ENCODE results near the gene ITPR2. TPM values are rescaled to one million over a fixed set of nuclear protein-coding genes. Genes with fewer than 3 reads are reported as not detected.

ITPR2 gene
- total and polyA plus RNA-seq, 2 of the 8 experiments (the other 6 are each of a cell fraction or from before 2014, with no cell fraction given): 4.1 to 48.3 TPM

DNA sequence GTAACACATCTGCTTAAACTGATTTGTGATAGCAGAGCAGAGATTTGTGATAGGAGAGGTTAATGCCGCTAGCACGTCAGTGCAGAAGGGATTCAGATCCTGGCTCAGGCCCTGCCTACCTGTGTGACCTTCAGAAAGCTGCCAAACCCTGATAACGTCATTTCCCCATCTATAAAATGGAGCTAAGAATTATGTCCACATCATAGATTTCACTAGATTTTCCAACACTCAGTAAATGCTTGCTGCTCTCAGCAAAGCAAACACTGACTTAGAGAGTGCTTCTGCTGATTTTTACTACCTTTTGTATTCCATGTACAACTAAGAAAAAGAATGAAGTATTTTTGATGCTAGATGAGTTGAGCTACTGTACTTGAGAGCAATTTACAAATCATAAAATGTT lies 261.4 kb downstream of the ITPR2 start:
- H3K27me3 ChIP-seq (replicated peaks in 1 of 4; ENCODE audit: control insufficient read depth in 3 of 4, extremely low read depth in 1 of 4, insufficient read depth in 3 of 4, low read length in 3 of 4): no peaks in the 10 kb centered on the region
- no peak overlapping the region for H3K27ac ChIP-seq (ENCODE audit: low read depth, low read length)
- H3K4me3 ChIP-seq (ENCODE audit: extremely low read depth in 1 of 4, insufficient read depth in 2 of 4, low read depth in 3 of 4, low read length in 4 of 4): no peak overlapping the region
- DNase-seq (ENCODE audit: low read depth in 1 of 2, low spot score in 2 of 2) (no peak), FAIRE-seq (no peak)
- H2AK5ac ChIP-seq (ENCODE audit: low read depth, low read length): no peak overlapping the region
- no peak overlapping the region for H3K18ac ChIP-seq (ENCODE audit: extremely low read depth, low read length)
- no peak overlapping the region for H2BK20ac ChIP-seq (ENCODE audit: low read length)
- no peak overlapping the region for H3K56ac ChIP-seq (replicated peaks; ENCODE audit: insufficient read length, low read depth, low read length)
- H3K4me1 ChIP-seq (replicated peaks in 1 of 4; ENCODE audit: control insufficient read depth in 3 of 4, insufficient read depth in 4 of 4, low read length in 3 of 4): peaks cover 0 to 4% (median 4%) of the 10 kb centered on the region in 4 experiments; a peak in 4 of 7 replicates
- H3K23ac ChIP-seq (ENCODE audit: insufficient read length): no peak overlapping the region
- no peak overlapping the region for H2BK15ac ChIP-seq (ENCODE audit: low read length)
- H3K36me3 ChIP-seq (ENCODE audit: control insufficient read depth in 2 of 4, insufficient read depth in 4 of 4, low read length in 3 of 4): no peaks in the 10 kb centered on the region
- 92% methylated on average over 3 of the region's 3 CpGs; no CpG with 5 or more reads in 1 of the 2 experiments for WGBS, 2 experiments (ENCODE audit: extremely low coverage in 1 of 2, insufficient coverage in 1 of 2, insufficient read length in 1 of 2, insufficient replicate concordance in 2 of 2, low coverage in 1 of 2, low lambda C conversion rate in 2 of 2, missing lambda C conversion rate in 1 of 2)
- H3K79me2 ChIP-seq (ENCODE audit: control insufficient read depth in 1 of 2, insufficient read depth in 2 of 2, low read length in 2 of 2): no peaks in the 10 kb centered on the region
- no peak overlapping the region for H2BK120ac ChIP-seq (replicated peaks; ENCODE audit: low read depth, low read length)
- H2BK5ac ChIP-seq (ENCODE audit: low read depth, low read length): no peak overlapping the region
- no peaks in the 10 kb centered on the region for H3K23me2 ChIP-seq (ENCODE audit: low read depth, low read length)
- H3K9ac ChIP-seq (replicated peaks in 1 of 4; ENCODE audit: extremely low read depth in 1 of 4, low read depth in 3 of 4, low read length in 3 of 4): no peak overlapping the region
- no peaks in the 10 kb centered on the region for H3K9me3 ChIP-seq (ENCODE audit: insufficient read depth in 2 of 2, low read depth in 1 of 2, low read length in 1 of 2)
- H3K4me2 ChIP-seq (ENCODE audit: insufficient read depth in 1 of 2, low read depth in 2 of 2, low read length in 2 of 2): no peak overlapping the region
- no peak overlapping the region for H4K5ac ChIP-seq (ENCODE audit: insufficient read length, low read depth, low read length)
- H3K14ac ChIP-seq (ENCODE audit: insufficient read length): no peak overlapping the region
- ChIA-PET POLR2A (ENCODE audit: partially characterized antibody) (no interaction called here), CTCF (ENCODE audit: partially characterized antibody) (interaction anchor here (0.9 kb wide), 1 partner anchor 43 kb away, joined by 4 read pairs; no protein-coding TSS in a partner anchor)
- no peak overlapping the region for H3K4ac ChIP-seq (replicated peaks; ENCODE audit: insufficient read length, low read depth, low read length)
- no peak overlapping the region for H4K8ac ChIP-seq (ENCODE audit: extremely low read depth, insufficient read depth, low read length)
- H2AFZ ChIP-seq (ENCODE audit: low read length): no peak overlapping the region
- H4K20me1 ChIP-seq (replicated peaks in 1 of 2; ENCODE audit: control insufficient read depth in 1 of 2, insufficient read depth in 2 of 2, low read length in 2 of 2): no peaks in the 10 kb centered on the region
- no peak overlapping the region for H4K91ac ChIP-seq (replicated peaks; ENCODE audit: insufficient read length, low read length)
- no peaks in the 10 kb centered on the region; the same call in 1 of the 2 replicates for H3K79me1 ChIP-seq (ENCODE audit: low read depth, low read length)
- H2BK12ac ChIP-seq (ENCODE audit: low read depth, low read length): no peak overlapping the region
- TF ChIP-seq POLR2A (IDR thresholded peaks at IDR 0.05; ENCODE audit: control extremely low read depth in 1 of 2, low read depth in 2 of 2, low read length in 2 of 2) (no peak), SAP30 (IDR thresholded peaks at IDR 0.05; ENCODE audit: insufficient read depth, insufficient replicate concordance, low read length) (no peak), KDM4A (IDR thresholded peaks at IDR 0.05; ENCODE audit: low read depth, low read length, severe bottlenecking) (no peak), NRF1 (IDR thresholded peaks at IDR 0.05; ENCODE audit: low read depth, low read length) (no peak), ASH2L (IDR thresholded peaks at IDR 0.05; ENCODE audit: low read length) (no peak), KDM5A (IDR thresholded peaks at IDR 0.05; ENCODE audit: low read length) (no peak), BCL11A (IDR thresholded peaks at IDR 0.05; ENCODE audit: low read depth in 2 of 2, low read length in 2 of 2) (no peak), SP4 (IDR thresholded peaks at IDR 0.05; ENCODE audit: low read length) (no peak), RFX5 (IDR thresholded peaks at IDR 0.05; ENCODE audit: borderline replicate concordance, low read depth, low read length) (no peak), RAD21 (IDR thresholded peaks at IDR 0.05 in 1 of 2, conservative IDR thresholded peaks at IDR 0.05 in 1 of 2; ENCODE audit: low read depth in 2 of 2, low read length in 2 of 2) (no peak)
- TF ChIP-seq, protein P1, sequence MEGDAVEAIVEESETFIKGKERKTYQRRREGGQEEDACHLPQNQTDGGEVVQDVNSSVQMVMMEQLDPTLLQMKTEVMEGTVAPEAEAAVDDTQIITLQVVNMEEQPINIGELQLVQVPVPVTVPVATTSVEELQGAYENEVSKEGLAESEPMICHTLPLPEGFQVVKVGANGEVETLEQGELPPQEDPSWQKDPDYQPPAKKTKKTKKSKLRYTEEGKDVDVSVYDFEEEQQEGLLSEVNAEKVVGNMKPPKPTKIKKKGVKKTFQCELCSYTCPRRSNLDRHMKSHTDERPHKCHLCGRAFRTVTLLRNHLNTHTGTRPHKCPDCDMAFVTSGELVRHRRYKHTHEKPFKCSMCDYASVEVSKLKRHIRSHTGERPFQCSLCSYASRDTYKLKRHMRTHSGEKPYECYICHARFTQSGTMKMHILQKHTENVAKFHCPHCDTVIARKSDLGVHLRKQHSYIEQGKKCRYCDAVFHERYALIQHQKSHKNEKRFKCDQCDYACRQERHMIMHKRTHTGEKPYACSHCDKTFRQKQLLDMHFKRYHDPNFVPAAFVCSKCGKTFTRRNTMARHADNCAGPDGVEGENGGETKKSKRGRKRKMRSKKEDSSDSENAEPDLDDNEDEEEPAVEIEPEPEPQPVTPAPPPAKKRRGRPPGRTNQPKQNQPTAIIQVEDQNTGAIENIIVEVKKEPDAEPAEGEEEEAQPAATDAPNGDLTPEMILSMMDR (IDR thresholded peaks at IDR 0.05; ENCODE audit: control extremely low read depth in 1 of 3, insufficient read depth in 1 of 3, low read depth in 1 of 3, low read length in 3 of 3): no peak
- TF ChIP-seq, protein P2, sequence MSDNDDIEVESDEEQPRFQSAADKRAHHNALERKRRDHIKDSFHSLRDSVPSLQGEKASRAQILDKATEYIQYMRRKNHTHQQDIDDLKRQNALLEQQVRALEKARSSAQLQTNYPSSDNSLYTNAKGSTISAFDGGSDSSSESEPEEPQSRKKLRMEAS (IDR thresholded peaks at IDR 0.05): no peak
